HCT116 (cell line): ENCODE data around the gene SERINC5. TPM values are rescaled to one million over a fixed set of nuclear protein-coding genes. Genes with fewer than 3 reads are reported as not detected.

ENCODE experiments used
- ATAC-seq: fragments of 200-7000 bp; cut with Tn5 transposase; 2 replicates; pipeline ENCODE4 v1.9.1; 2020; ENCODE audit warnings: mild to moderate bottlenecking, moderate library complexity
- BruUV-seq: library from RNA; stranded (reverse); fragments of 400-500 nt; replicated peaks from 2 replicates; lab custom pipeline; 2021; lab: Mats Ljungman, UMichigan
- CTCF ChIA-PET: fragments of 300-600 bp; sonication (Branson Sonifier 250); formaldehyde crosslinking; loops from one replicate; lab custom pipeline; 2021; ENCODE audit warnings: antibody characterized with exemption; lab: Charles Lee
- POLR2A ChIA-PET: fragments of 300-600, 350-600 bp; sonication (Branson Sonifier 250); formaldehyde crosslinking; loops from one replicate; lab custom pipeline; 2021; ENCODE audit warnings: antibody characterized with exemption; lab: Charles Lee
- RAD21 ChIA-PET, 2 experiments: fragments of 300-600 bp; sonication (Branson Sonifier 250); formaldehyde crosslinking; loops; one replicate each; lab custom pipeline; 2023; ENCODE audit warnings: low total read pairs in 2 of 2; ENCODE audit not compliant: uncharacterized antibody in 2 of 2, unreplicated experiment in 2 of 2, low non-redundant PET in 1 of 2; lab: Charles Lee
- DNase-seq: peaks from one replicate; pipeline ENCODE4 v3.0.0-alpha.2; 2010; ENCODE audit warnings: low read depth, low spot score
- H2AFZ ChIP-seq: fragments of 200-600 bp; shearing (Covaris generic), sonication (generic); 2 replicates; pipeline ENCODE4 v1.6.1; 2017; ENCODE audit warnings: low read depth, mixed run types, mixed read lengths, antibody characterized with exemption, low read length; ENCODE audit not compliant: poor library complexity, severe bottlenecking
- H3K27ac ChIP-seq: 2 replicates; pipeline ENCODE4 v1.5.1; 2012; ENCODE audit warnings: low read depth, low read length
- H3K27me3 ChIP-seq: fragments of 200-600 bp; sonication (generic); 2 replicates; pipeline ENCODE4 v1.6.1; 2016; ENCODE audit warnings: mixed run types, low read length, mixed read lengths; ENCODE audit not compliant: insufficient read depth
- H3K36me3 ChIP-seq, 2 experiments: fragments of 200-500 bp in 1 of 2; fragments of 200-600 bp in 1 of 2; sonication (Bioruptor generic) in 1 of 2; sonication (generic) in 1 of 2; 2 replicates each; pipeline versions ENCODE4 v1.5.1 to v1.6.1; 2014 to 2016; ENCODE audit warnings: low read length in 2 of 2, inconsistent platforms in 1 of 2, mixed read lengths in 1 of 2, mixed run types in 1 of 2; ENCODE audit not compliant: insufficient read depth in 2 of 2, control insufficient read depth in 1 of 2
- H3K4me1 ChIP-seq, 2 experiments: fragments of 200-600 bp in 1 of 2; sonication (generic) in 1 of 2; 2 replicates each; pipeline versions ENCODE4 v1.5.1 to v1.6.1; 2012 to 2017; ENCODE audit warnings: low read length in 2 of 2, inconsistent platforms in 1 of 2, mild to moderate bottlenecking in 1 of 2, mixed read lengths in 1 of 2, mixed run types in 1 of 2, moderate library complexity in 1 of 2; ENCODE audit not compliant: insufficient read depth in 2 of 2, control insufficient read depth in 1 of 2
- H3K4me2 ChIP-seq: fragments of 200-600 bp; sonication (generic); 2 replicates; pipeline ENCODE4 v1.6.1; 2017; ENCODE audit warnings: mixed run types, low read length, mixed read lengths
- H3K4me3 ChIP-seq, 2 experiments: fragments of 200-600 bp in 1 of 2; sonication (generic) in 1 of 2; replicated peaks in 1 of 2; 2 replicates each; pipeline ENCODE4 v1.5.1; 2011 to 2016; ENCODE audit warnings: low read length in 2 of 2, control low read depth in 1 of 2, low read depth in 1 of 2, mild to moderate bottlenecking in 1 of 2, mixed read lengths in 1 of 2, mixed run types in 1 of 2
- H3K79me2 ChIP-seq: fragments of 200-600 bp; sonication (generic); 2 replicates; pipeline ENCODE4 v1.6.1; 2017; ENCODE audit warnings: mild to moderate bottlenecking, mixed run types, low read length, moderate library complexity, mixed read lengths; ENCODE audit not compliant: insufficient read depth
- H3K9ac ChIP-seq: fragments of 200-600 bp; sonication (generic); 2 replicates; pipeline ENCODE4 v1.6.1; 2016; ENCODE audit warnings: low read length, mixed read lengths
- H3K9me2 ChIP-seq: fragments of 200-600 bp; sonication (generic), shearing (Covaris generic); 2 replicates; pipeline ENCODE4 v1.6.1; 2017; ENCODE audit warnings: mixed run types, mild to moderate bottlenecking, moderate library complexity; ENCODE audit not compliant: insufficient read depth
- H3K9me3 ChIP-seq, 2 experiments: fragments of 200-500 bp in 1 of 2; fragments of 200-600 bp in 1 of 2; sonication (Bioruptor generic) in 1 of 2; sonication (generic) in 1 of 2; 2 replicates each; pipeline ENCODE4 v1.6.1; 2014 to 2017; ENCODE audit warnings: low read length in 2 of 2, mixed read lengths in 2 of 2, inconsistent platforms in 1 of 2, low read depth in 1 of 2, mild to moderate bottlenecking in 1 of 2, mixed run types in 1 of 2, moderate library complexity in 1 of 2; ENCODE audit not compliant: control insufficient read depth in 1 of 2, insufficient read depth in 1 of 2
- H4K20me1 ChIP-seq: fragments of 200-600 bp; sonication (generic), shearing (Covaris generic); 2 replicates; pipeline ENCODE4 v1.6.1; 2017; ENCODE audit warnings: mixed run types, mild to moderate bottlenecking, moderate library complexity; ENCODE audit not compliant: insufficient read depth
- CEBPB ChIP-seq: IDR thresholded peaks from 2 replicates; pipeline ENCODE4 v1.6.1; 2012; ENCODE audit warnings: low read depth
- CTCF ChIP-seq, 3 experiments: fragments of 200-600 bp in 1 of 3; sonication (generic) in 1 of 3; IDR thresholded peaks in 2 of 3; conservative IDR thresholded peaks in 1 of 3; 2 replicates each; pipeline ENCODE4 v1.5.1; 2012 to 2017; ENCODE audit warnings: low read depth in 2 of 3, low read length in 2 of 3, antibody characterized with exemption in 1 of 3, borderline replicate concordance in 1 of 3, control low read depth in 1 of 3, mild to moderate bottlenecking in 1 of 3, mixed read lengths in 1 of 3, mixed run types in 1 of 3, moderate library complexity in 1 of 3; ENCODE audit not compliant: insufficient read depth in 1 of 3
- EGR1 ChIP-seq: IDR thresholded peaks from 2 replicates; pipeline ENCODE4 v1.6.1; 2012; ENCODE audit warnings: low read depth
- EZH2 ChIP-seq: fragments of 200-600 bp; sonication (generic); IDR thresholded peaks from 2 replicates; pipeline ENCODE4 v1.6.1; 2017; ENCODE audit warnings: antibody characterized with exemption, mixed run types
- RAD21 ChIP-seq: IDR thresholded peaks from 2 replicates; pipeline ENCODE4 v1.6.1; 2012; ENCODE audit warnings: low read depth, mild to moderate bottlenecking
- SP1 ChIP-seq: IDR thresholded peaks from 2 replicates; pipeline ENCODE4 v1.6.1; 2012; ENCODE audit warnings: low read depth
- SRF ChIP-seq: IDR thresholded peaks from 2 replicates; pipeline ENCODE4 v1.6.1; 2012; ENCODE audit warnings: low read depth
- intact Hi-C: fragments of 100-400 bp; cut with micrococcal nuclease; formaldehyde crosslinking; loops from 2 replicates; pipeline ENCODE4 v1.10.0; 2022
- total RNA-seq: library from RNA; stranded (reverse); gene quantifications from one replicate; pipeline ENCODE4 v1.2.1, GENCODE V29; 2021; ENCODE audit not compliant: unreplicated experiment
- TF ChIP-seq, protein P1 (sequence below): IDR thresholded peaks from 2 replicates; pipeline ENCODE4 v1.6.1; 2011; ENCODE audit warnings: mild to moderate bottlenecking, low read length, moderate library complexity; ENCODE audit not compliant: insufficient replicate concordance; ENCODE audit errors: extremely low read depth
- TF ChIP-seq, protein P2 (sequence below): IDR thresholded peaks from 2 replicates; pipeline ENCODE4 v1.6.1; 2012

Gene SERINC5
- total RNA-seq, 1 experiment from 2014 or later = 39.3 TPM

DNA sequence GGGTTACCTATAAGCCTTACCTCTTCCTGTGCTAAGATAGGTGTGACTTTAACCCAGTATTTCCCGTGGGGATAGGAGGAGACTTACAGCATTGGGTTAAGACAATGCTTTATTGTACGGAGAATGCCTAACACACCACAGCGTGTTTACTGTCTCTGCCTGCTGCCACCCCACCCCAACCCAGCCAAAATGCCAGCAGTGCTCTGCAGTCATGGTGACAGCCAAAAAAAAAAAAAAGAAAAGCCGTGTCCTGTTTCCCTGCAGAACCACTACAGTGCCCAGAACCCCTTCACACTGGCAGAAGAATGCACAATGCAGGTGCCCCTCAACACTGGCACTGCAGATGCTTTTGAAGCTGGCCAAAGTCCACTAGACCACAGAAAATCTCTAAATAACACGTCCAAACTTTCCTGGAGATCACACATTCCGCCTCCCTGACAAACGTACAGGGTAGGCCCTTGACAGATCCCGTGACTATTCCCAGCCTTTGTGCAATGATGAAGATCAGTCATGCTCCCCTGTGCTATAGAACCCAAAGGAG, 102.2 kb downstream of the SERINC5 start:
- Histone ChIP-seq H3K4me2 (no peak overlapping the region), H3K4me3 (no peak overlapping the region), H4K20me1 (no peaks in the 10 kb centered on the region), H2AFZ (no peak overlapping the region), H3K79me2 (no peaks in the 10 kb centered on the region), H3K27me3 (no peaks in the 10 kb centered on the region), H3K9me2 (no peaks in the 10 kb centered on the region), H3K27ac (no peak overlapping the region), H3K9me3 (no peaks in the 10 kb centered on the region), H3K9ac (no peak overlapping the region), H3K4me1 (no peaks in the 10 kb centered on the region), H3K36me3 (peaks cover 0 to 2% of the 10 kb centered on the region in 2 experiments; a peak in 1 of 4 replicates)
- POLR2A ChIA-PET = no interaction called here
- CTCF ChIA-PET = no interaction called here
- TF ChIP-seq, protein P1, sequence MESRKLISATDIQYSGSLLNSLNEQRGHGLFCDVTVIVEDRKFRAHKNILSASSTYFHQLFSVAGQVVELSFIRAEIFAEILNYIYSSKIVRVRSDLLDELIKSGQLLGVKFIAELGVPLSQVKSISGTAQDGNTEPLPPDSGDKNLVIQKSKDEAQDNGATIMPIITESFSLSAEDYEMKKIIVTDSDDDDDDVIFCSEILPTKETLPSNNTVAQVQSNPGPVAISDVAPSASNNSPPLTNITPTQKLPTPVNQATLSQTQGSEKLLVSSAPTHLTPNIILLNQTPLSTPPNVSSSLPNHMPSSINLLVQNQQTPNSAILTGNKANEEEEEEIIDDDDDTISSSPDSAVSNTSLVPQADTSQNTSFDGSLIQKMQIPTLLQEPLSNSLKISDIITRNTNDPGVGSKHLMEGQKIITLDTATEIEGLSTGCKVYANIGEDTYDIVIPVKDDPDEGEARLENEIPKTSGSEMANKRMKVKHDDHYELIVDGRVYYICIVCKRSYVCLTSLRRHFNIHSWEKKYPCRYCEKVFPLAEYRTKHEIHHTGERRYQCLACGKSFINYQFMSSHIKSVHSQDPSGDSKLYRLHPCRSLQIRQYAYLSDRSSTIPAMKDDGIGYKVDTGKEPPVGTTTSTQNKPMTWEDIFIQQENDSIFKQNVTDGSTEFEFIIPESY = no peak
- TF ChIP-seq EZH2 (no peak), CTCF (IDR thresholded peaks at IDR 0.05 in 2 of 3, conservative IDR thresholded peaks at IDR 0.05 in 1 of 3; ENCODE audit: borderline replicate concordance in 1 of 3, insufficient read depth in 1 of 3, low read depth in 2 of 3, low read length in 2 of 3) (no peak), CEBPB (no peak), SRF (no peak), SP1 (no peak), EGR1 (no peak), RAD21 (no peak)
- TF ChIP-seq, protein P2, sequence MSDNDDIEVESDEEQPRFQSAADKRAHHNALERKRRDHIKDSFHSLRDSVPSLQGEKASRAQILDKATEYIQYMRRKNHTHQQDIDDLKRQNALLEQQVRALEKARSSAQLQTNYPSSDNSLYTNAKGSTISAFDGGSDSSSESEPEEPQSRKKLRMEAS = no peak
- BruUV-seq = no TSS peak
- no peak for DNase-seq
- no peak for ATAC-seq
- intact Hi-C loops = no loop called here
- RAD21 ChIA-PET = no interaction called here
